Measurements from ENCODE around the gene ZNF436.

GRCh38 chr1:23392125-23392855 lies 22.7 kb upstream of the ZNF436 start:
- TF ChIP-seq CTCF (IDR thresholded peaks at IDR 0.05; ENCODE audit: insufficient read depth, low read length, poor library complexity, severe bottlenecking), result no peak
- TF ChIP-seq EZH2phosphoT487 (conservative IDR thresholded peaks at IDR 0.05; ENCODE audit: low read length), result no peak
